Measurements from ENCODE around the gene MEGF9.

MEGF9 gene

GRCh38 chr9:120741701-120742100, 27.4 kb upstream of the MEGF9 start:
- H3K27ac ChIP-seq, result no peak overlapping the region
- CTCF ChIA-PET, result interaction anchor here (0.7 kb wide), 2 partner anchors 122 to 366 kb away, joined by 3 to 5 read pairs; no protein-coding TSS in a partner anchor
- POLR2A ChIA-PET (ENCODE audit: low non-redundant PET), result no interaction called here
- no peak for DNase-seq (ENCODE audit: low spot score)
- TF ChIP-seq CTCF (conservative IDR thresholded peaks at IDR 0.05; ENCODE audit: low read depth), result no peak

- ChIA-PET POLR2A (ENCODE audit: low non-redundant PET) (no interaction called here), CTCF (interaction anchor here (0.7 kb wide), 1 partner anchor 366 kb away, joined by 5 read pairs; no protein-coding TSS in a partner anchor)
- no peak for TF ChIP-seq CTCF (conservative IDR thresholded peaks at IDR 0.05; ENCODE audit: low read depth)
Measured at GRCh38 chr9:120741191-120741590, 26.9 kb upstream of the MEGF9 start.

GRCh38 chr9:120740132-120740531, 25.9 kb upstream of the MEGF9 start:
- POLR2A ChIA-PET (ENCODE audit: low non-redundant PET), result no interaction called here
- no peak for TF ChIP-seq CTCF (conservative IDR thresholded peaks at IDR 0.05; ENCODE audit: low read depth)
- no peak for DNase-seq (ENCODE audit: low spot score)
- H3K27ac ChIP-seq, result no peak overlapping the region
- CTCF ChIA-PET, result interaction anchor here (0.7 to 1.0 kb wide), 2 partner anchors 65 to 120 kb away, joined by 4 to 5 read pairs; no protein-coding TSS in a partner anchor

More at GRCh38 chr9:120741191-120741590, 26.9 kb upstream of the MEGF9 start:
- DNase-seq (ENCODE audit: low spot score), result no peak
- no peak overlapping the region for H3K27ac ChIP-seq

GRCh38 chr9:120737416-120738165, 23.3 kb upstream of the MEGF9 start:
- TF ChIP-seq CTCF (conservative IDR thresholded peaks at IDR 0.05; ENCODE audit: low read depth), result no peak
- CTCF ChIA-PET, result interaction anchor here (1.1 kb wide), 1 partner anchor 18 kb away, joined by 4 read pairs; no protein-coding TSS in a partner anchor
- no peak for DNase-seq (ENCODE audit: low spot score)
- H3K27ac ChIP-seq, result no peak overlapping the region
- POLR2A ChIA-PET (ENCODE audit: low non-redundant PET), result no interaction called here

GRCh38 chr9:120736881-120737280, 22.6 kb upstream of the MEGF9 start:
- ChIA-PET POLR2A (ENCODE audit: low non-redundant PET) (no interaction called here), CTCF (interaction anchor here (0.6 to 1.1 kb wide), 2 partner anchors 19 to 28 kb away, joined by 3 to 4 read pairs; no protein-coding TSS in a partner anchor)

More at GRCh38 chr9:120736881-120737280, 22.6 kb upstream of the MEGF9 start:
- no peak for TF ChIP-seq CTCF (conservative IDR thresholded peaks at IDR 0.05; ENCODE audit: low read depth)
- DNase-seq (ENCODE audit: low spot score), result no peak
- no peak overlapping the region for H3K27ac ChIP-seq
